ENCODE measurements around the gene SAYSD1.

DNA sequence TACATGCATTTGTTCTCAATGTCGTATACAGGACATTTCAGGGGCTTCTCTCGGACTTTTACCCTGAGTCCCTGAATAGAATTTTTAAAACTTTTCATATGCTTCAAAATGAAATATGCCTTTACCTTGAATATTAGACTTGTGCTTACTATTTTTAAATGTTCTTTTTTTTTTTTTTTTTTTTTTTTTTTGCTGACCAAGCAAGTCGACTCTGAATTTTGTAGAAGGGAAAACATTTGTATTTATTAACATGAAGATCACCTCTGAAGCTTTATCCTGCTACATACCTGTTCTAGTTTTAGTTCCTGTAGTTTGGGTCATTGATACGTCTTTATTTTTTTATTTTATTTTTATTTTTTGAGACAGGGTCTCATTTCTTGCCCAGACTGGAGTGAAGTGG is 39.7 kb upstream of the SAYSD1 start:
- TF ChIP-seq, protein P1, sequence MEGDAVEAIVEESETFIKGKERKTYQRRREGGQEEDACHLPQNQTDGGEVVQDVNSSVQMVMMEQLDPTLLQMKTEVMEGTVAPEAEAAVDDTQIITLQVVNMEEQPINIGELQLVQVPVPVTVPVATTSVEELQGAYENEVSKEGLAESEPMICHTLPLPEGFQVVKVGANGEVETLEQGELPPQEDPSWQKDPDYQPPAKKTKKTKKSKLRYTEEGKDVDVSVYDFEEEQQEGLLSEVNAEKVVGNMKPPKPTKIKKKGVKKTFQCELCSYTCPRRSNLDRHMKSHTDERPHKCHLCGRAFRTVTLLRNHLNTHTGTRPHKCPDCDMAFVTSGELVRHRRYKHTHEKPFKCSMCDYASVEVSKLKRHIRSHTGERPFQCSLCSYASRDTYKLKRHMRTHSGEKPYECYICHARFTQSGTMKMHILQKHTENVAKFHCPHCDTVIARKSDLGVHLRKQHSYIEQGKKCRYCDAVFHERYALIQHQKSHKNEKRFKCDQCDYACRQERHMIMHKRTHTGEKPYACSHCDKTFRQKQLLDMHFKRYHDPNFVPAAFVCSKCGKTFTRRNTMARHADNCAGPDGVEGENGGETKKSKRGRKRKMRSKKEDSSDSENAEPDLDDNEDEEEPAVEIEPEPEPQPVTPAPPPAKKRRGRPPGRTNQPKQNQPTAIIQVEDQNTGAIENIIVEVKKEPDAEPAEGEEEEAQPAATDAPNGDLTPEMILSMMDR (IDR thresholded peaks at IDR 0.05; ENCODE audit: low read length), result no peak
- no peak for TF ChIP-seq EZH2 (optimal IDR thresholded peaks at IDR 0.05; ENCODE audit: low read depth, low read length)
